GM12873 (cell line): ENCODE measurements around the gene ESPL1.

Source experiments
- CTCF ChIP-seq: IDR thresholded peaks from 2 replicates; pipeline ENCODE4 v1.5.1; 2012; ENCODE audit warnings: low read depth, mild to moderate bottlenecking, moderate library complexity, low read length, control low read depth; ENCODE audit not compliant: insufficient read depth; ENCODE audit errors: missing control alignments

ESPL1 gene

GRCh38 chr12:53232646-53233461, 35.2 kb upstream of the ESPL1 start:
- no peak for TF ChIP-seq CTCF

- TF ChIP-seq CTCF, result no peak
These were observed 34.4 kb upstream of the ESPL1 start for GRCh38 chr12:53233671-53234121.

GRCh38 chr12:53234271-53234914, 33.7 kb upstream of the ESPL1 start:
- TF ChIP-seq CTCF, result no peak

GRCh38 chr12:53235164-53235563, 32.9 kb upstream of the ESPL1 start:
- TF ChIP-seq CTCF, result no peak

GRCh38 chr12:53235742-53236442, 32.2 kb upstream of the ESPL1 start:
- TF ChIP-seq CTCF, result no peak

GRCh38 chr12:53236443-53237111, 31.5 kb upstream of the ESPL1 start:
- no peak for TF ChIP-seq CTCF
